GM19023 (cell line): Measurements from ENCODE around the gene TMEM170B.
"Not testable (repeated sequence)": the region's sequence is repeated elsewhere in the genome, so short reads cannot be mapped to it uniquely, and the experiment has no call there.

Experiments used
- ATAC-seq: cut with Tn5 transposase; IDR thresholded peaks from one replicate; pipeline ENCODE4 v1.9.1; 2021; ENCODE audit warnings: mild to moderate bottlenecking, moderate library complexity; ENCODE audit not compliant: unreplicated experiment

TMEM170B gene

DNA sequence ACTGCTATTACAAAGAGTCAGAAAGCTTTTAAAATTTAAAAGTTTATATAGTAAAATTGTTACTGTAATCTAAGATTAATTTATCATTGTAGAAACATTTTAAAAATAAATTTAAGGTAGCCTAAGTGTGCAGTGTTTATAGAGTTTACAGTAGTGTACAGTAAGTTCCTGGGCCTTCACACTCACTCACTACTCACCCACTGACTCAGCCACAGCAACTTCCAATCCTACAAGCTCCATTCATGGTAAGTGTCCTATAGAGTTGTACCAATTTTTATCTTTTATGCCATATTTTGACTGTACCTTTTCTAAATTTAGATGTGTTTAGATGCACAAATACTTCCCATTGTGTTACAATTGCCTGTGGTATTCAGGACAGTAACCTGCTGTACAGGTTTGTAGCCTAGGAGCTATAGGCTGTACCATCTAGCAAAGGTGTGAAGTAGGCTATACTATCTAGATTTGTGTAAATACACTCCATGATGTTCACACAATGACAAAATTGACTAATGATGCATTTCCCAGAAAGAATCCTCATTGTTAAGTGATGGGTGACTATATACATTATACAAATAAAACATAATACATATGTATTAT lies 10.2 kb upstream of the TMEM170B start:
- ATAC-seq = no peak

DNA sequence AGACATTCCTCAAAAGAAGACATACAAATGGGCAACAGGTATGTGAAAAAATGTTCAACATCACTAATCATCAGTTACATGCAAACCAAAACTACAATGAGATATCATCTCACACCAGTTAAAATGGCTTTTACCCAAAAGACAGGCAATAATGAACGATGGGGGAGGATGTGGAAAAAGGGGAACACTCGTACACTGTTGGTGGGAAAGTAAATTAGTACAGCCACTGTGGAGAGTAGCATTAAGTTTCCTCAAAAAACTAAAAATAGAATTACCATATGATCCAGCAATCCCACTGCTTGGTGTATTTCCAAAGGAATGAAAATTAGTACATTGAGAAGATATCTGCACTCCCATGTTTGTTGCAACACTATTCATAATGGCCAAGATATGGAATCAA lies 8.6 kb upstream of the TMEM170B start:
- no peak for ATAC-seq

DNA sequence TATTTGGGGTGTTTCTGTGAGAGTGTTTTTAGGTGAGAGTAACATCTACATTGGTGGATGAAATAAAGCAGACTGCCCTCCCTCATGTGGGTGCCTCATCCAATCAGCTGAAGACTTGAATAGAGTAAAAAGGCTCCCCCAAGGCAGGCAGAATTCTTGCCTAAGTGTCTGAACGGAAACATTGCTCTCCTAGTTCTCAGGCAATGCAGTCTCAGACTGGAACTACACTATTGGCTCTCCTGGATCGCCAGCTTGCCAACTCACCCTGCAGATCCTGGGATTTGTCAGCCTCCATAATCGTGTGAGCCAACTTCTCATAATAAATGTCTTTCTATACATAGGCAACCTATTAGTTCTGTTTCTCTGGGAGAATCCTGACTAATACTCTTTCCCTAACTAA lies 5.5 kb upstream of the TMEM170B start:
- no peak for ATAC-seq

DNA sequence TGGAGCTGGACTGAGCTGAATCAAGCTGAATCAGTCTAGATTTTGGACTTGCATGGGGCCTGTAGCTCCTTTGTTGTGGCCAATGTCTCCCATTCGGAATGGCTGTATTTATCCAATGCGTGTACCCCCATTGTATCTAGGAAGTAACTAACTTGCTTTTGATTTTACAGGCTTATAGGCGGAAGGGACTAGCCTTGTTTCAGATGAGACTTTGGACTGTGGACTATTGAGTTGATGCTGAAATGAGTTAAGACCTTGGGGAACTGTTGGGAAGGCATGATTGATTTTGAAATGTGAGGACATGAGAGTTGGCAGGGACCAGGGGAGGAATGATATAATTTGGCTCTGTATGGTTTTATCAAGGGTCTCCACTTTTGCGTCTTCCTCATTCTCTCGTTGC lies 3.0 kb upstream of the TMEM170B start:
- no peak for ATAC-seq

DNA sequence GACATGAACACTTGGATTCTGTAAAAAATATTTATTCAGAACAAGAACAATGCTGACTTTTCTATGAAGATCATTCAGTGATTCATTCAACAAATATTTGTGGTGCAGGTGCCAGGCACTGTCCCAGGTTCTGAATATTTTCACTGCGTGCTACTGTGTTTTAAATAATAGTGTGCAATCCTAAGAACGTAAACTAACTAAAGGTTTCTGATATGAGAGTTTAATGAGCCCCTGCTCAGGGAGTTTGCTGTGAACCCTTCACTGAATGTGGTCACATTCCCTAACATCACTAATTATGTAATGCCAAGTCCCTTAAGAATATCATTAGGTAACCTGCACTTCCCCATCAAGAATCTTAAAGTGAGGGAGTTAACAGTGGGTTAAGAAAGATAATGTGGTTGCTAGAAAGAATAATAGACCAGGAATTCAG lies 1.7 kb upstream of the TMEM170B start:
- no peak for ATAC-seq

DNA sequence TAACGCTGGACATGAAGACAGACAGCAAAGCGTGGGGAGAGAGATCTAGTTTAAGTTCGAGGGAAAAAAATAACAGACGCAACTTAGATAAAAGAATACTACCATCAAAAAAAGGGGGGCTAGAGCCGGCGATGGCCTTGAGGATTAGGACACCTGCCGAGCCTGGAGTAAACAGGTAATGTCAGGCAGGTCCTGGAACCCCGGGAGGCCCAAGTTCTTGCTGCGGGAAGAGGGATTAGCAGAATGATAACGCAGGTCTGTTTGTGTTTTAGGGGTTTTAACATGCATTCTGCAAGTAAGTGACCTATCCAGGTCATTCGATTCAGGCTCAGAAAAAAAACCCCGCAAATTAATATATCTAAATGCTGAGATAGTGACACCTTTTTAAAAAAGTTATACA lies 754 bp upstream of the TMEM170B start:
- ATAC-seq = no peak

DNA sequence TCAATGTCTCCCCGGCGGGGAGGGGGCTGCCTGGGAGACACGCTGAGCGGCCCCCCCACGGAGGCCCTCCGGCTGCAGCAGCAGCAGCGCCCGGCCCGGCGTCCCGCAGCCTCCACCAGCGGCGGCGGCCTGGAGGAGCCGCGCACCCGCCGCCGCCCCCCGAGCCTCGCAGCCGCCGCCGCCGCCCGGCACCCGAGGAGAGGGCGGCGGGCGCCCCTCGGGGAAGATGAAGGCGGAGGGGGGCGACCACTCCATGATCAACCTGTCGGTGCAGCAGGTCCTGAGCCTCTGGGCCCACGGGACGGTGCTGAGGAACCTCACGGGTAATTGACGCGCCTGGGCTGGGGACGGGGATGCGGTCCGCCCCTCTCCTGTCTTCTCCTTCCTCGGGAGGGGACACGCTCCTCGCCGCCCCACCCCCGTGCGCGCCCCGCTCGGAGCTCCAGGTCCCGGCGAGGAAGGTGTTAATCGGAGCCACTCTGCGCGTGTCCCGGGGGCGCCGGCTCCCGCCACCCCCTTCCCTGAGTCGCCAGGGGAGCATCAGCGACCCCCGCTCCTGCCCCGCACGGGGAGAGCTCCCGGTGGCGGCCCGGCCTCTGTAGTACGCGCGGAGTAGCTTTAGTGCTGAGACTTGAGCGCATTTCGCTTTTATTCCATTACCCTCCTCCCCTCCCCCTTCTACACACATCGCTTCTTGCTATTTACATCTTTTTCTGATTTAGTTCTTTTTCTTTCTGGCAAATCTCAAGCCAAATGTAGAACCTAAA lies 686 bp downstream of the TMEM170B start:
- ATAC-seq = peak; percentile 26

DNA sequence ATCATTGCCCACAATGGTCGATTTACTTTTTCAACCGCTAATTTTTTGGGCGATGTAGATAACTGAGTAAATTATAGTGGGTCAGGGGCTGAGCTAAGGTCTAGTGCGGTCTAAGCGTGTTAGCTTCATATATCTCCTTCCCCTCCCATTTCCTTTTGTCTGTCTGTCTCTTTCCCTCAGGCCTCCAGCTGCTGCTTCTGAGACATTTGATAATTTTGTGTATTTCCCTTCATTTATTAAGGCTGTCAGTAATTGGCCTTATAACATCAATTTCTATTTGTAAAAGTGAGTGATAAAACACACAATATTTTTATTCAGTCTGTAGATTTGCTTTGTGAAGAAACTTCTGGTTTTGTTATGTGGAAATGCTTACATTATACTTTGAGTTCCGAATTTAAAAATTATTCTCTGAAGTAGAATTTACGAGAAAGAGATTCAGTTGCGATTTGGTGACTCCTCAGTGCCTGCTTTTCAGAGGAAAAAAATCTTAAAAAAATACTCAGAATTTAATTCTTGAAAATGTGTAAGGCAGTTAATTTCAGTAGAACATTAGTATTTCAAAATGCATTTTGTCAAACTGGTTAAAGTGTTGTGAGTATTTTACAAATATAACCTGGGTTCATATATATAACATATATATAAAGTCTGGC lies 1.4 kb downstream of the TMEM170B start:
- ATAC-seq = no peak

DNA sequence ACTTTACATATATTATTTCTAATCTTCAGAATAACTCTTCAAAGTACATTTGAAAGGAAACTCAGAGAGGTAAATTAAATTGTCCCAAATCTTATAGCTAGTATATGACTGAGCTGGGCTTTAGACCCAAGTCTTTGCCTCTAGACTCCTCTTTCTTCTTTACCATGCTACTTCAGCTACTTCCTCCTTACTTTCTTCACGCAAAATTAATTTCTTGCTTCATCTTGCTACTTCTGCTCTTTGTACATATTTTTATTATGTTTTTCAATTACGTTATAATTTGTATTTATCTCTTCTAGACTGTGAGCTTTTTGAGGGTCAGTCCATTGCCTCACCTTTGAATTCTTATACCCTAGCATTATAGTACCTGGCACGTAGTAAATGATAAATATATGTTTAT lies 5.3 kb downstream of the TMEM170B start:
- no peak for ATAC-seq

DNA sequence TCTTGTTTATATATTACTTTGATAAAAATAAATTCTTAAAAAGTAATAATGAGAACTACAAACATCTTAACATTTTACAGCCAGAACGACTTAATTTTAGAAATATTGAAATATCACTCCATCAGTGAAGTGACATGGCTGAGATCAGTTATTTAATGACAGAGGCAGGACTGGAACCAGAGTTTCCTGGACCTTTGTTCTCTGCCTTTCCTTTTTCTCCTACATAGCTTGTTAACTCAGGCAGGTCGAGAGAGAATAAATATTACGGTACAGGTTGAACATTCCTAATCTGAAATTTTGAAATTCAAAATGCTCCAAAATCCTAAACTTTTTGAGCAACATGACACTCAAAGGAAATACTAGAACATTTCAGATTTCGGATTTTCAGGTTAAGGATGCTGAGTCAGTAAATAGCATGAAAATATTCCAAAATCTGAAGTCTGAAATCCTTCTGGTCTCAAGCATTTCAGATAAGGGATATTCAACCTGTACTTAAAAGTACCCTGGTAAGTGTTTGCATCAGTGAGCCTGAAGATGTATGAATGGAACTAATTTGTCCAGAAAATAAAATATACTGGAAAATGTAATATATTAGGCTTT lies 6.5 kb downstream of the TMEM170B start:
- no peak for ATAC-seq

DNA sequence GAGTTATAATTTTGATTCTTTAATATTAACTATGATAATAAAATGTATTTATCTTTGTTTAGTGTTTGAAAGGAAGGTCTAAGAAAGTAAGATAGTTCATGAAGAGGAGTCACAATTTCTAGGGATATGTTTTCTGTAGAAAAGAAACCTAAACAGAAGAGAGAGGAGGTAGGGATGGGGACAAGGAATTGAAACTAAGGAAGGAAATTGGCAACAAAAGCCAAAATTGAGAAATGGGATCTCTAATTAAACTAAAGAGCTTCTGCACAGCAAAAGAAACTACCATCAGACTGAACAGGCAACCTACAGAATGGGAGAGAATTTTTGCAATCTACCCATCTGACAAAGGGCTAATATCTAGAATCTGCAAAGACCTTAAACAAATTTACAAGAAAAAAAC lies 10.3 kb downstream of the TMEM170B start:
- ATAC-seq = not testable (repeated sequence)

DNA sequence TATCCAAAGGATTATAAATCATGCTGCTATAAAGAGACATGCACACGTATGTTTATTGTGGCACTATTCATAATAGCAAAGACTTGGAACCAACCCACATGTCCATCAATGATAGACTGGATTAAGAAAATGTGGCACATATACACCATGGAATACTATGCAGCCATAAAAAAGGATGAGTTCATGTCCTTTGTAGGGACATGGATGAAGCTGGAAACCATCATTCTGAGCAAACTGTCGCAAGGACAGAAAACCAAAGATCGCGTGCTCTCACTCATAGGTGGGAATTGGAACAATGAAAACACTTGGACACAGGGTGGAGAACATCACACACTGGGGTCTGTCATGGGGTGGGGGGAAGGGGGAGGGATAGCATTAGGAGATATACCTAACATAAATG lies 11.0 kb downstream of the TMEM170B start:
- ATAC-seq = not testable (repeated sequence)

DNA sequence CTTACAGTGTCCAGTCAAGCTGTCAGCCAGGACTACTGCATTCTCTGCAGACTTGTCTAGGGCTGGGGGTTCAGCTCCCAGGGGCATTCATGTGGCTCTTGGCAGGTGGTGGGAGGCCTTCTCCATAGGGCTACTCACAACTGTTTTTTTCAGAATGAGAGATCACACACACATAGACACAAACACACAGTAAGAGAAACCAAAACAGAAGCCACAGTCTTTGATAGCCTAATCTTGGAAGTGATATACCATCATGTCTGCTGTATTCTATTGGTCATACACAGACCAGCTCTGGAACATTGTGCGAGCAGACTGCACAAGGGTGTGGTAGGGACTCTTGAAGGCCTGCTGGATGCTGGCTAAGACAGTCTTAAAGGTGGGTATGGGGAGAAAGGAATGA lies 13.5 kb downstream of the TMEM170B start:
- ATAC-seq = no peak

DNA sequence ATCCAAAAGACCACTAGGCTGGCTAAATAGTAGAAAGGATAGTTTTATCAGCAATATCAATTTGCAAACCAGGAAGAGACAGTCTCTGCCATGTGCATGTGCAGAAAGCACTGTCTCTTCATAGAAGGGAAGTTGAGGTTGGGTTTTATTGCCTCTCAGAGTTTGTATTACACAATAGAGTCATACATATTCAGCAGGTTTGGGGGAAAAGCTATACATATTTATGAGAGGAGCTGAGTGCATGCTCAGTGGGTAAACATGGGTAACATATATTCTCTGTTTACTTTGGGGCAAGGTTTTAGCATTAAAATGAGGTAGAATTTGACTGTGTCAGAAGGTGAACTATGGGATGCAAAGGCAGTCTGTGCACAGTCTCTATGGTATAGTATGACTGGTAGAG lies 14.9 kb downstream of the TMEM170B start:
- ATAC-seq = no peak

DNA sequence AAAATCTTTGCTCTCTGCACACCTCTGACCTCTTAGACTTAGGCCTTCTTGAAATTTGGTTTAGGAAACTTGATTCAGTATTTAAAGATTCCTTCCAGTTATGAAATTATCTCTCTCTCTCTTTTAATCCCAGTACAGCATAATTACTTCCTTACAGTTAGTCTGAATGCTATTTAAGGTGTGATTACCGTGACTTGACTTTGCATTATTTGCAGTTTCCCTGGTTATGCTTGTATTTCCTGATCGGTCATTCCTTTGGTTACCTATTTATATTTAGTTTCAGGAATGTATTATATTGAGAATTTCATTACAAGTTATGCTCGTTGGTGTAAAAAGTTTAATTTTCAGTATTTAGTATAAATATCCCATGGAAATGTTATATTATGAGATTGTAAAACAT lies 16.3 kb downstream of the TMEM170B start:
- ATAC-seq = no peak

DNA sequence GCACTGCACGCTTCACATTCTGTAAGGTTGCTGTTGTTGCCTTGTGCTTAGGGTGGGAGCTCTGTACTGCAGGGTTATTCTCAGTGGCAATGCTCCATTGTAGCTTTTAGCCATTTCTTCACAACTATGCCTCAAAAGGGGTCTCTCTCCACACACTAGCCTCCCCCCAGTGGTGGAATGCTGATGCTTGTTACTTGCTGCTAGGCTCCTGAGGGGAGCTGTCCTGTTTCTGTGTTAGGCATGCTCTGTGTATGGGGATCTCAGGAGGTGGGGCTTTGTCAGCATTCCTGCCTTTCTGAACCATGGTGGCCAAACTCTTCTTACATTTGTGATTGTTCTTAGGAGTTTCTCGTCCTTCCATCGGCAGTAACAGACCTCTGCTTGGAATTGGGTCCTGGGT lies 18.8 kb downstream of the TMEM170B start:
- ATAC-seq = no peak

DNA sequence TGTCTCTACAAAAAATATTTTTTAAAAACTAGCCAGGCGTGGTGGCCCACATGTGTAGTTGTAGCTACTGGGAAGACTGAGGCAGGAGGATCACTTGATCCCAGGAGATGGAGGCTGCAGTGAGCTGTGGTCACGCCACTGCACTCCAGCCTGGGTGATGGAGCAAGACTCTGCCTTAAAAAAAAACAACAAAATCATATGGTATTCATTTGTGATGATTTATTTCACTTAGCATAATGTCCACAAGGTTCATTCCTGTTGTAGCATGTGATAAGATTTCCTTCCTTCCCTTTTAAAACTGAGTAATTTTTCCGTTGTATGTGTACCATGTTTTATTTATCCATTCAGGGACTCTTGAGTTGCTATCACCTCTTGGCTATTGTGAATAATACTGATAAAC lies 26.2 kb downstream of the TMEM170B start:
- no peak for ATAC-seq

DNA sequence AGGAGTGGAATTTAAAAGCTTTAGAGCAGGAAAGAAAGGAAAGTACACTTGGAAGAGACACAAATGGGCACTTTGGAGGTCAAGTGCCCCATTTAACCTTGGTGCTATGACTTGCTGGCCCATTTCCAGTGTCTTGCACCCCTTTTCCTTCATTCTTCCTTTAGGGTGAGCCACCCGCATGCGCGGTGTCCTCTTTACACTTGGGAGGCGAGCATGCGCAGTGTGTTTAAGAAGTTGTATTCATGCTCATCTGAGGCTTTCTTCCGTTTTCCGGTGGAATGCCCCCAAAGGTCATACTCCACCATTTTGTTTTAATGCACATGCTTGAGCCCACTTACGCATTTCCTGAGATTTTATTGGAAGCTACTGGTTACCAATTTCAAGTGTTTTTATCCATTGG lies 29.1 kb downstream of the TMEM170B start:
- no peak for ATAC-seq

DNA sequence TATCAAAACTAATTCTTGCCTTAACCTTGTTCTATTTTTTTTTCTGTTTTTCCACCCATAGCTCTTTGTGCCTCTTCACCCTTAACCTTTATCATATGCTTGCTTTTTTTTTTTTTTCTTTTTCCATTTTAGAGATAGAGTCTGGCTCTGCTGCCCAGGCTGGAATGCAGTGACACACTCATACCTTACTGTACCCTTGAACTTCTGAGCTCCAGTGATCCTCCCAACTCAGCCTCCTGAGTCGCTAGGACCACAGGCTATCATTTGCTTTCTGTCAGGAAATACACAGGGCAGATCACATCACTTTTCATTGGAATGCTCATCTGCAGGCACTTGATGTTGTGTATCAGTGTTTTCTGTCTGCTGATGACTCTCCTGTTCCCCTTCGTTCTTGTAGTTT lies 33.5 kb downstream of the TMEM170B start:
- no peak for ATAC-seq

DNA sequence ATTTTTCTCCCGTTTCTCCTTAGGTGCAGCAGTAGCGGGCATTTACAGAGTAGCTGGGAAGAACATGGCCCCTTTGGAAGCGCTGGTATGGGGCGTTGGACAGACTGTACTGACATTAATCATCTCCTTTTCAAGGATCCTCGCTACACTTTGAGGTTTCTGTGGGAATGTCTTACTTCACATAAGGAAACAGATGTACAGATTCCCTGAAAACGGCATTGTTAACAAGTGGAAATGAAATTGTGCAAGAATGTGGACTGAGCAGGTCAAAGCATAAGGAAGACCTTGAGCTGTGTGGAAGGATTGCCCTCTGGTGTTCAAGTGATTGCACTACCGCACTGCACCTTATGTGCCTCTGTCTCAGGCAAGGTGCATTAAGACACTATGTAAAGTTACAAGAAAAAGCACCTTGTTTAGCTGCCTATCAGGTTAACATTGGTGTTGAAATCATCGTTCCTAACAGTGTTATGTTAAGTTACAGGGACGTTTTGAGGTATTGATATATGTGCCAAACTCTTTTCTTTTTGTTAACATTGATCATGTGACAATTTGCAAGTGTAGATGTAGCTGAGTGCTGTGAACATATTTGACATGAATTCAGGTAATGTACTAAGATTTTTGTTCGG lies 38.0 kb downstream of the TMEM170B start:
- ATAC-seq = peak; percentile 98

DNA sequence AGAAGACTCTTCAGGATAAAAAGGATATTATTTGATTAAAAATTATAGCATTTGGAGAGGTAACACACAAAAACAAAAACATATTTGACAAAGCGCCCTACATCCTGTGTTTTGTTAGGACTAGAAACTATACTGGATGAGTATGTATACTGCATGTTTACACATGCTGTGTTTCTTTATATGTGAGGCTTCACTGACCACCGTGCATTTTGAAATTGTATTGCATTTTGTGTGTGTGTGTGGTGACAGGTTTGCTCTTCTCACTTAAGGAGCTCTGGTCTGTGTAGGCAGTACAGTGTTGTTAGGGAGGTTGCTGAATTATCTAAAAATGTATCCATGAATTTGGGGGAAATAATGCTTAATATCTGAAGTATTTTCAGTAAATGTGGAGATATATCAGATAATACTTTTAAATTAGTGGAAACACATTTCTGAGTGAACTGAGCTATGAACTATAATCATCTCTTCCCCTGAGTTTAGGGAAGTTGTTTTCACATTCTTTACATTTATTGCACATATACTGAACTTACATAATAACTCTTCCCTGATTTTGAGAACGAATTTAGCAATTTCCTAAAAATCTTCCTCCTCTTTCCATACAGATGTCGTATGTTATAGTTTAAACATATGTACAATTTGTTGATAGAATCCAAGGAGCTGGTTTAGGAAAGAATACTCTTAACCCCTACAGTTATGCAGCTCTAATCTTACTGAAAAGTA lies 43.3 kb downstream of the TMEM170B start:
- ATAC-seq = no peak
